ENCODE measurements around the gene SLC25A6. TPM values are rescaled to one million over a fixed set of nuclear protein-coding genes. Genes with fewer than 3 reads are reported as not detected.
A peak's percentile ranks its signal among the peaks of the same experiment; 100 is the strongest.

SLC25A6 gene
- total and polyA plus RNA-seq, 5 experiments from 2014 or later, result 251 to 622 (median 427) TPM

DNA sequence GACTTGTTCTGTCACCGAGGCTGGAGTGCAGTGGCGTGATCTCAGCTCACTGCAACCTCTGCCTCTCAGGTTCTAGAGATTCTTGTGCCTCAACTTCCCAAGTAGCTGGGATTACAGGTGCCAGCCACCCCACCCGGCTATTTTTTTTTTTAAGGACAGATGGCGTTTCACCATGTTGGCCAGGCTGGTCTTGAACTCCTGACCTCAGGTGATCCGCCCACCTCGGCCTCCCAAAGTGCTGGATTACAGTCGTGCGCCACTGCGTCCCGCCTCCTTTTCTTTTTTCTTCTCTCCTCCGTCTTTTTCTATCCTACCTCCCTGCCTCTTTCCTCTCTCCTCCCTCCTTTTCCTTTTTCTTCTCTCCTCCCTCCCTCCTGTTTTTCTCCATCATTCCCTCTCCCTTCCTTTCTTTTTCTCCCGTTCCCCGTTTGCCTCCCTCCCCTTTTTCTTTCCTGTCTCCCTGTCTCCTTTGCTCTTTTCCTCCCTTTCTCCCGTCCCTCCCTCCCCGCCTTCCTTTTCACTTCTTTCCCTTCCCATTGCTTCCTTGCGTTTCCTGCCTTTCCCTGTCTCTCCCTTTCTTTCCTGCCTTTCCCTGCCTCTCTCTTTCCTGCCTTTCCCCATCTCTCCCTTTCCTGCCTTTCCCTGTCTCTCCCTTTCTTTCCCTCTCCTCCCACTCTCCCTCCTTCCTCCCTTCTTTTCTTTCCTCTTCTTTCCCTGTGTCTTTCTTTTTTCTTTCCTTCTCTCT is 2.1 kb upstream of the SLC25A6 start:
- Mint-ChIP-seq H3K4me3 (peak overlapping the region; percentile 75 to 96 (median 86)), H3K27me3 (no peaks in the 10 kb centered on the region), H3K27ac (peak overlapping the region; percentile 79 to 98 (median 84)), H3K4me1 (peaks cover 30 to 47% (median 43%) of the 10 kb centered on the region in 4 donors), H3K36me3 (peaks cover 0 to 44% (median 0%) of the 10 kb centered on the region in 3 donors), H3K9me3 (no peaks in the 10 kb centered on the region)
- POLR2A ChIA-PET, result no interaction called here
- no peak for ATAC-seq
- peak in 1 of 10 donors; percentile 23 for DNase-seq

- H3K36me3 Mint-ChIP-seq, result peaks cover 0 to 57% (median 5%) of the 10 kb centered on the region in 3 donors
- peak; percentile 38 to 39 for ATAC-seq
- H3K9me3 Mint-ChIP-seq, result no peaks in the 10 kb centered on the region
- POLR2A ChIA-PET, result no interaction called here
- H3K4me1 Mint-ChIP-seq, result peaks cover 43 to 61% (median 56%) of the 10 kb centered on the region in 4 donors
- H3K27me3 Mint-ChIP-seq, result no peaks in the 10 kb centered on the region
- DNase-seq, result peak in 1 of 10 donors; percentile 47
- H3K27ac Mint-ChIP-seq, result peak overlapping the region; percentile 66 to 98 (median 94)
- H3K4me3 Mint-ChIP-seq, result peak overlapping the region; percentile 87 to 96 (median 91)
Observed at GRCh38 chrX:1392376-1393068, 609 bp upstream of the SLC25A6 start.

DNA sequence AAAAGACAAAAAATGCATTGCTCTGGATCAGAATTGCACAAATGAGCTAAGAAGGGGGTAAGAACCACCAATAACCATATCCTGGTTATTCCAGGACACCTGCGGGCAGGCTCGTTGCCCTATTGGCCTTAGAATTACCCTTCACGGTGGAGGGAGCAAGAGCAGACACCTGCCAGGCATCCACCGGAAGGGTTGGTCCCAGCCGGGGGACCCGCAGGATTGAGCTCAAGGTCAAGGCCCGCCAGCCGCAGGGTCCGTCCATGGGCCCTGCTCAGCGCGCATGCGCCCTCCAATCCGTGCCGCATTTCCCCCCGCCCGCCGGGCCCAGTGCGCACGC is 575 bp downstream of the SLC25A6 start:
- peaks cover 46 to 65% (median 57%) of the 10 kb centered on the region in 4 donors for H3K4me1 Mint-ChIP-seq
- peak in 2 of 10 donors; percentile 84 to 96 for DNase-seq

GRCh38 chrX:1390621-1391369 is 1.1 kb downstream of the SLC25A6 start:
- Mint-ChIP-seq H3K27me3 (no peaks in the 10 kb centered on the region), H3K36me3 (peaks cover 4 to 62% (median 13%) of the 10 kb centered on the region in 3 donors), H3K4me1 (peaks cover 43 to 59% (median 54%) of the 10 kb centered on the region in 4 donors), H3K4me3 (peak overlapping the region; percentile 87 to 96 (median 90)), H3K9me3 (no peaks in the 10 kb centered on the region), H3K27ac (peak overlapping the region; percentile 55 to 98 (median 89))
- DNase-seq, result peak in 1 of 10 donors; percentile 45
- POLR2A ChIA-PET, result no interaction called here
- no peak for ATAC-seq

More for the DNA sequence above, 575 bp downstream of the SLC25A6 start:
- Mint-ChIP-seq H3K36me3 (peaks cover 4 to 62% (median 10%) of the 10 kb centered on the region in 3 donors), H3K27me3 (no peaks in the 10 kb centered on the region), H3K9me3 (no peaks in the 10 kb centered on the region), H3K4me3 (peak overlapping the region; percentile 87 to 96 (median 90)), H3K27ac (peak overlapping the region; percentile 55 to 98 (median 89))
- no peak for ATAC-seq
- POLR2A ChIA-PET, result no interaction called here

DNA sequence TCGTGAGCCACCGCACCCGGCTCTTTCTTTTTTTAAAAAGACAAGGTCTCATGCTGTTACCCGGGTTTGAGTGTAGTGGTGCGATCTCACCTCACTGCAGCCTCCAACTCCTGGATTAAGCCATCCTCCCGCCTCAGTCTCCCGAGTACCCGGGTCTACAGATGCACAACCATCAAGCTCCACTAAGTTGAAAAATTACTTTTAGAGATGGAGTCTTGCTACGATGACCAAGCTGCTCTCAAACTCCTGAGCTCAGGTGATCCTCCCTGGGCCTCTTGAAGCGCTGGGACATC is 2.0 kb downstream of the SLC25A6 start:
- ATAC-seq, result no peak
- peak overlapping the region in 2 of 10 donors; percentile 6 to 18 for H3K27ac Mint-ChIP-seq
- no peak for DNase-seq
- H3K36me3 Mint-ChIP-seq, result peaks cover 4 to 67% (median 21%) of the 10 kb centered on the region in 3 donors
- H3K9me3 Mint-ChIP-seq, result no peaks in the 10 kb centered on the region
- H3K27me3 Mint-ChIP-seq, result no peaks in the 10 kb centered on the region
- POLR2A ChIA-PET, result no interaction called here
- H3K4me3 Mint-ChIP-seq, result peak overlapping the region in 9 of 10 donors; percentile 7 to 93 (median 65)
- H3K4me1 Mint-ChIP-seq, result peaks cover 36 to 53% (median 48%) of the 10 kb centered on the region in 4 donors

DNA sequence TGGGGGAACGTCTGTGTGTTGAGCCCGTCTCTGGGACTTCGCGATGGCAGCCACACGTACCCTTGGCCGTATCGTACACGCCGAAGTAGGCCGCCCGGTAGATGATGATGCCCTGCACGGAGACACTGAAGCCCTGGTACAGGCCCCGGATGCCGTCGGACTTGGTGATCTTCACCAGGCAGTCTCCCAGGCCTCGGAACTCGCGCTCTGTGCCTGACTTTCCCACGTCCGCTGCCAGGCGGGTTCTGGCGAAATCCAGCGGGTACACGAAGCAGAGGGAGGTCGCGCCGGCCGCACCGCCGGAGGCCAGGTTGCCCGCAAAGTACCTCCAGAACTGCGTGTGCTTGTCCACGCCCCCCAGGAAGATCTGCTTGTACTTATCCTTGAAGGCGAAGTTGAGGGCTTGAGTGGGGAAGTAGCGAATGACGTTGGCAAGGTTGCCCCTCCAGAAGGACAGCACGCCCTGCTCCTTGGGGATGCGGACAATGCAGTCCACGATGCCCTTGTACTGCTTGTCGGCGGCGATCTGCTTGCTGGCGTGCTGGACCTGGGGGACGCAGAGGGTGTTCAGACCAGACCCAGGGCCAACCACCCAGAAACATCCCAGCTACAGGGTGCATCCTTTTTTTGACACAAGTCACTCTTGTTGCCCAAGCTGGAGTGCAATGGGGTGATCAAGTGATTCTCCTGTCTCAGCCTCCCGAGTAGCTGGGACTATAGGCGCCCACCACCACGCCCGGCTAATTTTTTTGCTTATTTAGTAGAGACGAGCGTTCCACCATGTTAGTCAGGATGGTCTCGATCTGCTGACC is 2.5 kb downstream of the SLC25A6 start:
- POLR2A ChIA-PET, result no interaction called here
- peak overlapping the region in 5 of 10 donors; percentile 18 to 89 (median 67) for H3K27ac Mint-ChIP-seq
- DNase-seq (no peak), ATAC-seq (no peak)
- peak overlapping the region in 9 of 10 donors; percentile 10 to 93 (median 65) for H3K4me3 Mint-ChIP-seq
- H3K27me3 Mint-ChIP-seq, result no peaks in the 10 kb centered on the region
- H3K9me3 Mint-ChIP-seq, result no peaks in the 10 kb centered on the region
- H3K4me1 Mint-ChIP-seq, result peaks cover 32 to 48% (median 43%) of the 10 kb centered on the region in 4 donors
- peaks cover 4 to 69% (median 25%) of the 10 kb centered on the region in 3 donors for H3K36me3 Mint-ChIP-seq

GRCh38 chrX:1388651-1389050 is 3.3 kb downstream of the SLC25A6 start:
- Mint-ChIP-seq H3K4me1 (peaks cover 26 to 44% (median 38%) of the 10 kb centered on the region in 4 donors), H3K36me3 (peaks cover 4 to 73% (median 31%) of the 10 kb centered on the region in 3 donors), H3K27ac (peak overlapping the region in 6 of 10 donors; percentile 11 to 89 (median 42)), H3K9me3 (no peaks in the 10 kb centered on the region), H3K4me3 (peak overlapping the region in 9 of 10 donors; percentile 7 to 79 (median 64)), H3K27me3 (no peaks in the 10 kb centered on the region)
- POLR2A ChIA-PET, result no interaction called here
- DNase-seq (no peak), ATAC-seq (no peak)

DNA sequence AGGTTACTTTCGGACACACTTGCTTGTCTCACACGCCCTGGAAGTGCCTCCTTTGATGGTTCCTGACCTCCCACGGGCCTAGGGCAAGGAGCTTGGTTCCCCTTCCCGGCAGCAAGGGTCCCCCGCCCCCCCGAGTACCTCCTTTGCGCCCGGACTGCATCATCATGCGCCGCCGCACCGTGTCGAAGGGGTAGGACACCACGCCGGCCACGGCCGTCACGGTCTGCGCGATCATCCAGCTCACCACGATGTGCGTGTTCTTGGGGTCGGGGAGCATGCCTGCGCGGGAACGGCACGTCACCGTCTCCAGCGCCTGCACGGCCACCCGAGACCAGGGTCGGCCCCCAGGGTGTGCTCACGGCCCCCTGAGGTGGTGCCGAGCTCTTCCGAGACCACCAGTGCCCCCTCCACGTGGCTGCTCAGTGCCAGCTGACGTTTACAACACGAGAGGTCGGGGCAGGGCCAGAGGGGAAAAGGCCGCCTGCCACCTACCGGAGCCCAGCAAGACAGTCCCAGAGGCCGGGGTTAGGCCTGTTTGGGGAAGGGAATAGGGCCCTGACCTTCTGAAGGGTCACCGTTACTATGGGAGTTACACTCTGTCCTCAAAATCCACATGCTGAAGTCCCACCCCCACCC is 4.7 kb downstream of the SLC25A6 start:
- no peak for DNase-seq
- no peaks in the 10 kb centered on the region for H3K9me3 Mint-ChIP-seq
- H3K27ac Mint-ChIP-seq, result peak overlapping the region in 3 of 10 donors; percentile 24 to 89 (median 29)
- H3K27me3 Mint-ChIP-seq, result no peaks in the 10 kb centered on the region
- no peak for ATAC-seq
- peaks cover 4 to 82% (median 35%) of the 10 kb centered on the region in 3 donors for H3K36me3 Mint-ChIP-seq
- peak overlapping the region in 5 of 10 donors; percentile 8 to 73 (median 55) for H3K4me3 Mint-ChIP-seq
- H3K4me1 Mint-ChIP-seq, result peaks cover 21 to 37% (median 31%) of the 10 kb centered on the region in 4 donors
- POLR2A ChIA-PET, result no interaction called here

DNA sequence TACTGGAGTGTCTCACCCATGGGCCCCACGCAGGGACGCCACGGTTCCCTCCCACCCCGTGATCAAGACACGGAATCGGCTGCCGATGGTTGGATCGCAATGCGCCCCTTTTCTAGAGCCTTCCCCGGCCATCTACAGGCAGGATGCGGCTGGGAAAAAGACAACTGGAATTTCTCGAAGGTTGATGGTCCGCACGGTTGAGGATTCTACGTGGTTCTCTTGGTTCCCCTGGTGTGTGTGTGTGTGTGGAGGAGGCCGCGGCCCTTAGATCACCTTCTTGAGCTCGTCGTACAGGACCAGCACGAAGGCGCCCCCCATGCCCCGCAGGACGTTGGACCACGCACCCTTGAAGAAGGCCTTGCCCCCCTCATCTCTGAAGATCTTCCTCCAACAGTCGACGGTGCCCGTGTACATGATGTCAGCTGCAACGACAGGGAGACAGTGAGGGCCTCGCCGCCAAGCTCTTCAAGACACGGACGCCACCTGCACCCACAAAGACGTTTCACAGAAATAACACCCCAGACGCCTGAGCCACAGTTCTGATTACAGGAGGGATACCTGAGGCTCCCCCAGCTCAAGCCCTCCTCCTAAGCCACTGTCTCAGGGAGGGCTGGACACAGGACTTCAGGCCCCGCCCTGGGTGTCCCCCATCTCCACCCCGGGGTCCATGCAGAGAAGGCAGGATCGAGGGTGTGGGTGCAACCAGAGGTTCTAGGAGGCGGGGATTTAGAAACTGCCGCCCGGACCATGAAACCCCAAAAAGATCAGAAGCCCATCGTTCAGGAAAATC is 5.4 kb downstream of the SLC25A6 start:
- peak overlapping the region in 2 of 10 donors; percentile 16 to 24 for H3K4me3 Mint-ChIP-seq

GRCh38 chrX:1385253-1386223 is 6.4 kb downstream of the SLC25A6 start:
- ATAC-seq, result peak in 1 of 2 donors; percentile 14
- Mint-ChIP-seq H3K27me3 (no peaks in the 10 kb centered on the region), H3K4me1 (peaks cover 18 to 33% (median 23%) of the 10 kb centered on the region in 4 donors), H3K9me3 (no peaks in the 10 kb centered on the region), H3K4me3 (peak overlapping the region in 3 of 10 donors; percentile 2 to 43 (median 33)), H3K36me3 (peaks cover 4 to 86% (median 35%) of the 10 kb centered on the region in 3 donors), H3K27ac (peak overlapping the region in 4 of 10 donors; percentile 9 to 68 (median 49))
- POLR2A ChIA-PET, result no interaction called here
- DNase-seq, result no peak

More for the DNA sequence above, 5.4 kb downstream of the SLC25A6 start:
- H3K27me3 Mint-ChIP-seq, result no peaks in the 10 kb centered on the region
- H3K9me3 Mint-ChIP-seq, result no peaks in the 10 kb centered on the region
- peaks cover 22 to 37% (median 31%) of the 10 kb centered on the region in 4 donors for H3K4me1 Mint-ChIP-seq
- POLR2A ChIA-PET, result no interaction called here
- DNase-seq (no peak), ATAC-seq (no peak)
- H3K27ac Mint-ChIP-seq, result peak overlapping the region in 2 of 10 donors; percentile 31 to 58
- peaks cover 4 to 86% (median 35%) of the 10 kb centered on the region in 3 donors for H3K36me3 Mint-ChIP-seq
